ENCODE data around the gene TMEM62. TPM values are rescaled to one million over a fixed set of nuclear protein-coding genes. Genes with fewer than 3 reads are reported as not detected.

TMEM62 gene
- total and polyA plus RNA-seq, 2 of the 8 experiments (the other 6 are each of a cell fraction or from before 2014, with no cell fraction given) = 2.0 to 4.0 TPM

DNA sequence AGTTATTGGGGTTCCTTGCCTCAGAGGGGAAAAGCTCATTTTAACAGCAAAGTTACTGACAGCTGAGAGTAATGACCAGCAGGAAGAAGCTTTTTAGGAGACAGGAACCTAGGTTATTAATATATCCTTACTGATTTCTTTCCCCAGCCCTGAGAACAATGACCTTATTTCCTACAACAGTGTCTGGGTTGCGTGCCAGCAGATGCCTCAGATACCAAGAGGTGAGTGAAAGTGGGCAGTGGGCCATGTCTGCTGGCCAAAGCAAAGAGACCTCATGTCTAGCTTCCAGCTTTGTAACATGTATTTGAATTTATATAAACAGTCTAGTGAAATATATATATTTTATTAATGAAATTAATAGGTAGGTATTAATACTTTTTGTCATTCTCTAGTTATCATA, 56.8 kb downstream of the TMEM62 start (continued):
- TF ChIP-seq JUN (IDR thresholded peaks at IDR 0.05; ENCODE audit: low read depth, low read length) = no peak
- TF ChIP-seq YY1 (IDR thresholded peaks at IDR 0.05; ENCODE audit: low read depth, low read length) = no peak
- no peak for TF ChIP-seq TAF1 (IDR thresholded peaks at IDR 0.05; ENCODE audit: low read depth, low read length)
- no peak for TF ChIP-seq HDAC6 (IDR thresholded peaks at IDR 0.05; ENCODE audit: low read depth, low read length)
- TF ChIP-seq TCF12 (IDR thresholded peaks at IDR 0.05; ENCODE audit: low read depth, low read length) = no peak
- no peak for TF ChIP-seq CREB1 (IDR thresholded peaks at IDR 0.05)
